Stimulated activated CD4-positive, alpha-beta T cell treated with anti-CD3 and anti-CD28 coated beads, Interleukin-1b, Interleukin-23, amount 100 ng/mL, for 4 hours (primary cell): ENCODE results near the gene CENPP.
"Not testable (repeated sequence)": the region's sequence is repeated elsewhere in the genome, so short reads cannot be mapped to it uniquely, and the experiment has no call there.

Experiments used
- DNase-seq, 2 donors: peaks; one replicate each; pipeline ENCODE4 v3.0.0-alpha.2; 2020; ENCODE audit warnings: low read depth in 2 of 2

The CENPP gene

GRCh38 chr9:92380603-92381002 is 54.9 kb downstream of the CENPP start:
- DNase-seq, result no peak

DNA sequence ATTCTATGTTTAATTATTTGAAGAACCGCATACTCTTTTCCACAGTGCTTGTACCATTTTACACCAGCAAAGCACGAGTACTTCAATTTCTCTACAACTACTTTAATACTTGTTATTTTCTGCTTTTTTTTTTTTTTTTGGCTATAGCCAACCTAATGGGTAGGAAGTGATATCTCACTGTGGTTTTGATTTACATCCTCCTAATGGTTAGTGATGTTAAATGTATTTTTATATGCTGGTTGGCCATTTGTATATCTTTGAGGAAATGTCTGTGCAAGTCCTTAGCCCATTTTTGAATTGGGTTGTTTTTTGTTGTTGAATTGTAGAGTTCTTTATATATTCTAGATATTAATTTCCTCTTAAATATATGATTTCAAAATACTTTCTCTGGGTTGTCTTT is 56.0 kb downstream of the CENPP start:
- no peak for DNase-seq

GRCh38 chr9:92384375-92384774 is 58.6 kb downstream of the CENPP start:
- DNase-seq, result no peak

DNA sequence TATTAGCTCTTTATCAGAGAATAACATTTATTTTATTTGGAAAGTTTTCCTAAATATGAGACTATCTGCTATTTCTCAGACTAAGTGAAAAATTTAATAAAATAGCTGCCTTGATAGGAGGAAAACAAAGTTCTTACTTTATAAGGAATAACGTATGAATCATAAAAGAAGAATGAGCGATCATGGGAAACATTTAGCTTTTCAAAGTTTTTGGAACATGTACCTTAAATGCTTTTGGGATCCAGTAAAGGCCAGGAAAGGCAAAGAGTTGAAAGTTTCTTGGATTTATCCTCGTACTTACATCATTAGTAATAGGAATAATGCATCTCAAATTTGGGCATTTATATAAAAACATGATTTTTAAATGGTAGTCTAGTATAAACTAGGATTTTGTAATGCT is 59.2 kb downstream of the CENPP start:
- no peak for DNase-seq

DNA sequence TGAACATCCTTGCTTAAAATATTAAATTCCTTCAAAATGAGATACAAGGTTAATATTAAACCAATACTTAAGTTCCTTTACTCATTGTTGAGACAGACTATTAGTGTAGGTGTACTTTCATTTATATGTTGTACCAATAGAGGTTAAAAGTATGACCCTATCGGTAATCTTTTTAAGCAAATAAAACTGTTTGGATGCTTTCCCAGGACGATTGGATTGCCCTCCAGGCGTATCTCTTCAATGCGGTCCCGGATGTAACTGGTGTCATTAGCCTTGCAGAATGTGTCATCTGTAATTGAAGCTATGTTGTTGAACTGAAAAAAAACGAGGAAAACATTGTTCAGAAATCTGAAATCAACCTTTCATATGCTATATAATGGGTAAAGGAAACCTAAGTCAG is 59.7 kb downstream of the CENPP start:
- no peak for DNase-seq

DNA sequence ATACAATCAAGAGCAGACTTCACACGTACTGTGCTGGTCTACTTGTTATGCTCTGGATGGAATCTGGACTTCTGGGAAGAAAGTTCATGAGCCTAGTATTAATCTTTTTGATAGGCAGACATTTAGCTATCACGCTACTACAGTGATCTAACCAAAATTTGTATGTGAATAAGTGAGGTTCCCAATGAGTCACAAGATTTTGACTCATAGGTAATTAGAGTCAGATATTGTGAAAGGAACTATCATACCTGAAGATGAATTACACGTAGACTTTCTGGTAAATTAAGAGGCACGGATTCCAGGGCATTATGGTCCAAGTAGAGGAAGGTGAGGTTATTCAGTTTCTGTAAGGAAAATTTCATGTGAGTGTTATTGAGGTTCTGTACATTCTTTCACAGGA is 60.2 kb downstream of the CENPP start:
- DNase-seq, result no peak

DNA sequence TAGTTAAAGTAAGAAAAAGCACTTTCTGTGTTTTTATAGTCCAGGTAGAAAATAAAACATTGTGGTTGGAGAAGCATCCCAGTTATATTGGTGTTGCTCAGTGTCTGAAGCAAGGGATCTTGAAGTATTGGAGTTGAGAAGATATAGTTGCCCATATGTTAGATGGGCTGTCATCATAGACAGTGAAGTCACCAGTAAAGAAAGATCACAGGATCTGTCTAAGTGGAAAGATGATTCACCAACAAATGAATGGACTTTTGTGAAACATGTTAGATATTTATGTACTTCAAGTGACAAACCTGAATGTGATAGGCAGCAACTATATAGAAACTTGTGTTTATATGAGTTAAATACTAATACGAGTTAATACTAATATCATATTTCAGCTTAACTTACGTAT is 66.9 kb downstream of the CENPP start:
- no peak for DNase-seq

GRCh38 chr9:92393686-92394085 is 67.9 kb downstream of the CENPP start:
- DNase-seq, result no peak

- DNase-seq, result no peak
These were observed 69.9 kb downstream of the CENPP start for GRCh38 chr9:92395617-92396016.

DNA sequence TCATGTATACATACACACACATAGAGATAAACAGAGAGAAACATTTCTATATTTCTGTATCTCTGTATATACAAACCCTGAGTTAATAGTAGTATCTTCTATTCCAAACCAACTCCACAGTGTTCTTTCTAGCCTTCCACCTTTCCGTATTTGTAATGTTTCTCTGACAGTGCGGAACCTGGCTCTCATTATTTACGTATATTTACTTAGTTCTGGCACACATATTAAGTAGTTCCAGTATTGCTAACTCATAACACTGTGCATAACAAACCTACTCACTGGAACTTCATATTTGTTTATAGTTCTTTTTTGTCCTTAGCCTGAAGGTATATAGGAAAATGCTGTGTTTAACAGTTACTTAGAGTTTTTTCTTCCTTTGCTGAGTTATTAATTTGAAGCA is 72.1 kb downstream of the CENPP start:
- no peak for DNase-seq

DNA sequence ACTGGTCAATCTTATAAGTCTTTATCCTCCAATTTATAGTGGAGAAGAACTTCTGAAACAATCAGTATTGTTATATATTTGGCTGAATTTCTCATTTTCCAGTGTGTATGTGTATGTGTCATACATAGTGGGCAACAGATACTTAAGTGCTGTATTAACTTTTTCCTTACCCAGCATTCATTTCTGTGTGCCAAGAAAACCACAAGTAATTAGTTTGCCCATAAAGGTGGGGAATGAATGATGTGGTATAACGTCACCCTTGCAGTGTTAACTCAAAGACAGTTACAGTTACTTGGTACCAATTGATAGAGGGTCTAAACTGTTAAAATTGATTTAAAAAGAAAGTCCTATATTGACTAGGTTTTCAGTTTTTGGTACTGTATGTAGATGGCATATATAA is 76.6 kb downstream of the CENPP start:
- no peak for DNase-seq

GRCh38 chr9:92402826-92403745 is 77.3 kb downstream of the CENPP start:
- no peak for DNase-seq

GRCh38 chr9:92404042-92404836 is 78.5 kb downstream of the CENPP start, which contains the start of gene OGN:
TSS of gene OGN (minus strand) at chr9:92404578. CDS start at chr9:92403407, 1,171 bp downstream.
- DNase-seq, result no peak

DNA sequence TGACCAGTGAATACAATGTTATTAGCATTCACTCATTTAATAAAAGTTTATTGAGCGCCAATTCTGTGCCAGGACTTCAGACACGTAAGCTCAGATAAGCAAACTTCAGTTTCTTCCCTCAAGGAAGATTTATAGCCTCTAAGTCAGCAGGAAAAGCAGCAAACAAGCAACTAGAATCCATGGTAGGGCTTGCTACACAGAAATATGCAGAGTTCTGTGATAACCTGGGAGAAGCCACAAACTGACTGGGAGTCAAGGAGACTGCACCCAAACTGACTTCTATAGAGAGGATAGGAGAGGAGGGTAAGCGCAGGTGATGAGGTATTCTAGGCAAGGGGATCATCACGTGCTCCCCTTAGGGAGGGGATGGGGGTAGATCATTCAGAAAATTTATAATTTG is 80.1 kb downstream of the CENPP start:
- DNase-seq, result no peak

GRCh38 chr9:92406477-92406876 is 80.7 kb downstream of the CENPP start:
- peak in 1 of 2 donors; percentile 5 for DNase-seq

- no peak for DNase-seq
These were observed 82.1 kb downstream of the CENPP start for GRCh38 chr9:92407818-92408217.

DNA sequence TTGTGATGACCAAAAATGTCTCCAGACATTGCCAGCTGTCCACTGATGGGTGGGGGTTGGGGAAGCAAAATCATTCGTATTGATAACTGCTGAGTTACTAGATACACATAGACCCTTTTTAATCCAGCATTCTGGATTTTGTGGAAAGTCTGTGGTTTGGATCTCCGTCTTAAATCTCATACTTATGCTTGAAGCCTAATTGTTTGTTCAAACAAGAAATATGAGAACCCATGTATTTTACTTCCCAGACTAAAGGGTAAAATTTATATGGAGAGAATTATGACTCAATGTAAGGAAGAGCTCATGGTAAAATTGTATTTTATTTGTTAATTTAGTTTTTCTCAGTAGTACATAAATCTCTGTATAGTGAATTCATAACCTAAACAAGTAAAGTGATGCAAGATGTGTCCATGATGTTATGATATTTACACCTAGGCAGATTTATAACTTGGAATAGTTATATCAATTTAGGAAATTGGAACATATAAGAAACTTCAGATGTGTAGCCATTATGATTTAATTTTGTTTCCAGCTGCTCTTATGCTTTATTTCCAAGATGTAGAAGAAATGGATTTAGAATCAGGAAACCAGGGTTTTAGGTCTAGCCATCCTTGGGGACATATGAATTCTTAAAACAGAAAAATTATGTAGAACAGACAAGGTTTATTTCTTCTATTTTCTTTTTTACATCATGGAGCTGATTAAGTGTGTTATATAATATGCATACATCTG is 83.2 kb downstream of the CENPP start:
- DNase-seq, result no peak

- DNase-seq, result not testable (repeated sequence)
These were observed 85.4 kb downstream of the CENPP start for GRCh38 chr9:92411157-92411556.

- no peak for DNase-seq
These were observed 88.8 kb downstream of the CENPP start for GRCh38 chr9:92414566-92414965.

DNA sequence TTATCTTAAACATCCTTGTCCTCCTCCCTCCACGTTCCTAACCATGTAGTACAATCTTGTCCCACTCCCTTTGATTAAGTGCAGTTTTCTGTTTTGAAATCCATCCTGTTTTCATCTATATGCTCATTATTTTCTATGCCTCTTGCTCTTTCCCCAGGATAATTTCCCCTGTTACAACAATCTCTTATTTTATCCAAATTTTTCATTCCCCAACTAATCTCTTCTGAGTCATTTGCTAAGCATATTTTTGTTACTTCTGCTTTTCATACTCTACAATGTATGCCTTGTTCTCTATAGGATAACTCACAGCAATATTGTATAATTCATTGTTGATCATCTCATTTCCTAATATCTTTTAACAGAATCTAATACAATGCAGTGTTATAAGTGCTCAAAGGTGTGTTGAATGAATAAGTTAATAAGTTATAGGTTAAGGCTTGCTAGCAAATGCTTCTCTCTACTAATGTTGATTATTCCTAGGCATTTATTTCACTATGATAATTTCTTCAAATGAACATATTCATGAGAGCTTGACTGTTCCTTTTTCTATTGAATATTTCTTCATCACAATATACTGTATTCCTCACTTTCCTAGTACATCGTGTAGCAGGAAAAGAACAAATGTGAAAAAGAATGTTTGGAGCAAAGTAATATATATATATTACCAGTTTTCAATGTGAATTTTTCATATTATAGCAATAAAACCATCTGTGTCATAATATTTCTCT is 97.0 kb downstream of the CENPP start:
- no peak for DNase-seq

- DNase-seq, result no peak
These were observed 97.9 kb downstream of the CENPP start for GRCh38 chr9:92423612-92424011.
